HG03159 (cell line): ENCODE results near the gene RAP1GAP.

Experiments
- ATAC-seq: cut with Tn5 transposase; IDR thresholded peaks from one replicate; pipeline ENCODE4 v1.9.1; 2021; ENCODE audit warnings: mild to moderate bottlenecking, moderate library complexity; ENCODE audit not compliant: unreplicated experiment

Gene RAP1GAP

GRCh38 chr1:21630571-21631343, 38.4 kb downstream of the RAP1GAP start:
- ATAC-seq, result no peak

- no peak for ATAC-seq
Measured at GRCh38 chr1:21629971-21630370, 39.2 kb downstream of the RAP1GAP start.

- no peak for ATAC-seq
Measured at GRCh38 chr1:21628798-21629393, 40.3 kb downstream of the RAP1GAP start.

GRCh38 chr1:21626921-21627339, 42.2 kb downstream of the RAP1GAP start:
- ATAC-seq, result no peak

- ATAC-seq, result no peak
Measured at GRCh38 chr1:21625390-21626190, 43.6 kb downstream of the RAP1GAP start.

GRCh38 chr1:21624571-21625389, 44.4 kb downstream of the RAP1GAP start:
- no peak for ATAC-seq

GRCh38 chr1:21623410-21623961, 45.7 kb downstream of the RAP1GAP start:
- no peak for ATAC-seq

- no peak for ATAC-seq
Measured at GRCh38 chr1:21622466-21623315, 46.5 kb downstream of the RAP1GAP start.

- ATAC-seq, result no peak
Measured at GRCh38 chr1:21621761-21622436, 47.3 kb downstream of the RAP1GAP start.

- ATAC-seq, result no peak
Measured at GRCh38 chr1:21621051-21621450, 48.1 kb downstream of the RAP1GAP start.

- no peak for ATAC-seq
Measured at GRCh38 chr1:21620496-21620895, 48.7 kb downstream of the RAP1GAP start.

GRCh38 chr1:21620011-21620410, 49.1 kb downstream of the RAP1GAP start:
- no peak for ATAC-seq

GRCh38 chr1:21619375-21619947, 49.7 kb downstream of the RAP1GAP start:
- ATAC-seq, result no peak

- ATAC-seq, result no peak
Measured at GRCh38 chr1:21618561-21619374, 50.4 kb downstream of the RAP1GAP start.

- no peak for ATAC-seq
Measured at GRCh38 chr1:21618059-21618458, 51.1 kb downstream of the RAP1GAP start.

- no peak for ATAC-seq
Measured at GRCh38 chr1:21617126-21617738, 51.9 kb downstream of the RAP1GAP start.

- no peak for ATAC-seq
Measured at GRCh38 chr1:21616372-21616771, 52.8 kb downstream of the RAP1GAP start.
